Mononuclear cell (primary cell): ENCODE data around the gene PARP11. TPM values are rescaled to one million over a fixed set of nuclear protein-coding genes. Genes with fewer than 3 reads are reported as not detected.

ENCODE experiments used
- H3K27me3 ChIP-seq: 2 replicates; pipeline ENCODE4 v1.6.0; 2011; ENCODE audit warnings: low read length, control low read depth; ENCODE audit not compliant: insufficient read depth
- H3K4me1 ChIP-seq: 2 replicates; pipeline ENCODE4 v1.5.1; 2011; ENCODE audit warnings: mild to moderate bottlenecking, low read length, control low read depth; ENCODE audit not compliant: insufficient read depth
- H3K4me3 ChIP-seq: 2 replicates; pipeline ENCODE4 v1.5.1; 2011; ENCODE audit warnings: mild to moderate bottlenecking, low read length, moderate library complexity
- H3K9me3 ChIP-seq: 2 replicates; pipeline ENCODE4 v1.5.1; 2011; ENCODE audit warnings: low read depth, mild to moderate bottlenecking, control low read depth, low read length
- total RNA-seq: library from RNA; depleted of rRNA; stranded (reverse); fragments of >200 nt; gene quantifications from one replicate; pipeline ENCODE4 v1.2.3, GENCODE V29; 2012

PARP11 gene
- total RNA-seq, 1 donor, result 12.2 TPM

- no peaks in the 10 kb centered on the region for H3K27me3 ChIP-seq
- H3K9me3 ChIP-seq, result no peaks in the 10 kb centered on the region
- H3K4me1 ChIP-seq, result no peaks in the 10 kb centered on the region
- no peak overlapping the region for H3K4me3 ChIP-seq
Measured at GRCh38 chr12:3790642-3791041, 82.6 kb downstream of the PARP11 start.

GRCh38 chr12:3789838-3790237 lies 83.4 kb downstream of the PARP11 start:
- no peaks in the 10 kb centered on the region for H3K9me3 ChIP-seq
- no peak overlapping the region for H3K4me3 ChIP-seq
- H3K4me1 ChIP-seq, result no peaks in the 10 kb centered on the region
- no peaks in the 10 kb centered on the region for H3K27me3 ChIP-seq

GRCh38 chr12:3777206-3777809 lies 95.9 kb downstream of the PARP11 start:
- no peaks in the 10 kb centered on the region for H3K9me3 ChIP-seq
- no peaks in the 10 kb centered on the region for H3K27me3 ChIP-seq
- H3K4me1 ChIP-seq, result no peaks in the 10 kb centered on the region
- H3K4me3 ChIP-seq, result no peak overlapping the region

GRCh38 chr12:3775385-3776035 lies 97.7 kb downstream of the PARP11 start:
- Histone ChIP-seq H3K4me1 (no peaks in the 10 kb centered on the region), H3K9me3 (no peaks in the 10 kb centered on the region), H3K4me3 (no peak overlapping the region)

GRCh38 chr12:3772380-3772779 lies 100.8 kb downstream of the PARP11 start:
- H3K4me3 ChIP-seq, result no peak overlapping the region
- no peaks in the 10 kb centered on the region for H3K9me3 ChIP-seq
- H3K27me3 ChIP-seq, result no peaks in the 10 kb centered on the region
- H3K4me1 ChIP-seq, result no peaks in the 10 kb centered on the region

More at GRCh38 chr12:3775385-3776035, 97.7 kb downstream of the PARP11 start:
- no peaks in the 10 kb centered on the region for H3K27me3 ChIP-seq

- H3K4me3 ChIP-seq, result no peak overlapping the region
- H3K4me1 ChIP-seq, result no peaks in the 10 kb centered on the region
- no peaks in the 10 kb centered on the region for H3K27me3 ChIP-seq
- H3K9me3 ChIP-seq, result no peaks in the 10 kb centered on the region
Measured at GRCh38 chr12:3771853-3772252, 101.3 kb downstream of the PARP11 start.

GRCh38 chr12:3770891-3771290 lies 102.3 kb downstream of the PARP11 start:
- Histone ChIP-seq H3K4me1 (no peaks in the 10 kb centered on the region), H3K9me3 (no peaks in the 10 kb centered on the region), H3K4me3 (no peak overlapping the region), H3K27me3 (no peaks in the 10 kb centered on the region)

- Histone ChIP-seq H3K4me1 (no peaks in the 10 kb centered on the region), H3K9me3 (no peaks in the 10 kb centered on the region), H3K27me3 (no peaks in the 10 kb centered on the region), H3K4me3 (no peak overlapping the region)
Measured at GRCh38 chr12:3768911-3769447, 104.2 kb downstream of the PARP11 start.

- Histone ChIP-seq H3K4me3 (no peak overlapping the region), H3K9me3 (no peaks in the 10 kb centered on the region)
Measured at GRCh38 chr12:3761116-3761735, 112.0 kb downstream of the PARP11 start.

GRCh38 chr12:3759878-3760277 lies 113.3 kb downstream of the PARP11 start:
- Histone ChIP-seq H3K27me3 (no peaks in the 10 kb centered on the region), H3K4me3 (no peak overlapping the region)

More at GRCh38 chr12:3761116-3761735, 112.0 kb downstream of the PARP11 start:
- Histone ChIP-seq H3K27me3 (no peaks in the 10 kb centered on the region), H3K4me1 (no peaks in the 10 kb centered on the region)

More at GRCh38 chr12:3759878-3760277, 113.3 kb downstream of the PARP11 start:
- Histone ChIP-seq H3K9me3 (no peaks in the 10 kb centered on the region), H3K4me1 (peaks cover under 1% of the 10 kb centered on the region)

Other genes with a start within 250 kb of the PARP11 start
- 18.4 TPM for gene CRACR2A, start 120.3 kb downstream of the PARP11 start, total RNA-seq